CD4-positive, alpha-beta T cell treated with Interleukin-4 for 1 hour (primary cell): Measurements from ENCODE around the gene NKIRAS1.
"Not testable (repeated sequence)": the region's sequence is repeated elsewhere in the genome, so short reads cannot be mapped to it uniquely, and the experiment has no call there.

Experiments
- DNase-seq, 2 donors: peaks; one replicate each; pipeline ENCODE4 v3.0.0-alpha.2; 2020 to 2022

NKIRAS1 gene

GRCh38 chr3:23867400-23867799 is 49.4 kb downstream of the NKIRAS1 start:
- no peak for DNase-seq

GRCh38 chr3:23865595-23866396 is 51.0 kb downstream of the NKIRAS1 start:
- DNase-seq, result no peak

GRCh38 chr3:23864931-23865330 is 51.9 kb downstream of the NKIRAS1 start:
- DNase-seq, result no peak

- no peak for DNase-seq
Observed at GRCh38 chr3:23863060-23863459, 53.7 kb downstream of the NKIRAS1 start.

GRCh38 chr3:23861689-23862088 is 55.1 kb downstream of the NKIRAS1 start:
- DNase-seq, result no peak

GRCh38 chr3:23859839-23860382 is 56.9 kb downstream of the NKIRAS1 start:
- DNase-seq, result no peak

- DNase-seq, result no peak
Observed at GRCh38 chr3:23859012-23859743, 57.6 kb downstream of the NKIRAS1 start.

GRCh38 chr3:23856286-23856685 is 60.5 kb downstream of the NKIRAS1 start:
- DNase-seq, result no peak

GRCh38 chr3:23849462-23849861 is 67.3 kb downstream of the NKIRAS1 start:
- not testable (repeated sequence) for DNase-seq

- DNase-seq, result no peak
Observed at GRCh38 chr3:23845326-23846216, 71.2 kb downstream of the NKIRAS1 start.

- DNase-seq, result no peak
Observed at GRCh38 chr3:23843869-23844268, 72.9 kb downstream of the NKIRAS1 start.
